Glutamatergic neuron (in vitro differentiated cells): Measurements from ENCODE around the gene FNIP2. TPM values are rescaled to one million over a fixed set of nuclear protein-coding genes. Genes with fewer than 3 reads are reported as not detected.
"Not testable (repeated sequence)": the region's sequence is repeated elsewhere in the genome, so short reads cannot be mapped to it uniquely, and the experiment has no call there.

Source experiments
- DNase-seq: peaks from one replicate; pipeline ENCODE4 v3.0.0; 2022
- H3K27ac Mint-ChIP-seq: one replicate; pipeline ENCODE4 v1.8.0; 2020; ENCODE audit warnings: mild to moderate bottlenecking, mixed read lengths, inconsistent platforms; ENCODE audit not compliant: unreplicated experiment
- H3K27me3 Mint-ChIP-seq: one replicate; pipeline ENCODE4 v1.8.0; 2020; ENCODE audit warnings: mild to moderate bottlenecking, moderate library complexity, mixed read lengths, inconsistent platforms; ENCODE audit not compliant: unreplicated experiment
- H3K36me3 Mint-ChIP-seq: one replicate; pipeline ENCODE4 v1.8.0; 2020; ENCODE audit warnings: mild to moderate bottlenecking, mixed read lengths, inconsistent platforms; ENCODE audit not compliant: unreplicated experiment
- H3K4me1 Mint-ChIP-seq: one replicate; pipeline ENCODE4 v1.8.0; 2020; ENCODE audit warnings: mild to moderate bottlenecking, low read depth, mixed read lengths, inconsistent platforms; ENCODE audit not compliant: unreplicated experiment
- H3K4me3 Mint-ChIP-seq: one replicate; pipeline ENCODE4 v1.8.0; 2020; ENCODE audit warnings: mild to moderate bottlenecking, mixed read lengths, inconsistent platforms; ENCODE audit not compliant: unreplicated experiment
- H3K9me3 Mint-ChIP-seq: one replicate; pipeline ENCODE4 v1.8.0; 2020; ENCODE audit warnings: mild to moderate bottlenecking, moderate library complexity, mixed read lengths, inconsistent platforms; ENCODE audit not compliant: unreplicated experiment
- CTCF ChIP-seq: fragments of 200-600 bp; sonication (generic); IDR thresholded peaks from one replicate; pipeline ENCODE4 v1.5.0; 2021; ENCODE audit not compliant: partially characterized antibody, unreplicated experiment
- total RNA-seq: library from RNA; stranded (reverse); fragmentation: NEBNext Ultra II Directional; extraction: Animal tissue kit (Norgen Biotek cat#: 25700); gene quantifications from one replicate; pipeline ENCODE4 v1.2.1, GENCODE V29; 2021; ENCODE audit not compliant: unreplicated experiment

Gene FNIP2
- total RNA-seq, 1 donor from 2014 or later, result 53.2 TPM

- Mint-ChIP-seq H3K27me3 (peaks cover 2% of the 10 kb centered on the region), H3K4me1 (peaks cover 12% of the 10 kb centered on the region), H3K27ac (no peak overlapping the region), H3K36me3 (no peaks in the 10 kb centered on the region), H3K9me3 (no peaks in the 10 kb centered on the region), H3K4me3 (no peak overlapping the region)
- no peak for TF ChIP-seq CTCF
- no peak for DNase-seq
These were observed 143.6 kb downstream of the FNIP2 start for GRCh38 chr4:158912390-158912789.

- Mint-ChIP-seq H3K27me3 (peaks cover 2% of the 10 kb centered on the region), H3K4me1 (peaks cover 12% of the 10 kb centered on the region), H3K27ac (no peak overlapping the region), H3K4me3 (no peak overlapping the region), H3K9me3 (no peaks in the 10 kb centered on the region), H3K36me3 (no peaks in the 10 kb centered on the region)
- DNase-seq, result no peak
- no peak for TF ChIP-seq CTCF
These were observed 144.0 kb downstream of the FNIP2 start for GRCh38 chr4:158912806-158913205.

- no peaks in the 10 kb centered on the region for H3K9me3 Mint-ChIP-seq
- no peak for DNase-seq
These were observed 144.9 kb downstream of the FNIP2 start for GRCh38 chr4:158913766-158914165.

GRCh38 chr4:158914218-158914617 is 145.4 kb downstream of the FNIP2 start:
- H3K27me3 Mint-ChIP-seq, result no peaks in the 10 kb centered on the region
- H3K4me3 Mint-ChIP-seq, result no peak overlapping the region
- no peaks in the 10 kb centered on the region for H3K9me3 Mint-ChIP-seq
- peaks cover 9% of the 10 kb centered on the region for H3K4me1 Mint-ChIP-seq
- no peak for DNase-seq
- H3K27ac Mint-ChIP-seq, result no peak overlapping the region
- H3K36me3 Mint-ChIP-seq, result no peaks in the 10 kb centered on the region
- no peak for TF ChIP-seq CTCF

More at GRCh38 chr4:158913766-158914165, 144.9 kb downstream of the FNIP2 start:
- H3K4me3 Mint-ChIP-seq, result no peak overlapping the region
- no peaks in the 10 kb centered on the region for H3K27me3 Mint-ChIP-seq
- TF ChIP-seq CTCF, result no peak
- no peak overlapping the region for H3K27ac Mint-ChIP-seq
- H3K36me3 Mint-ChIP-seq, result no peaks in the 10 kb centered on the region
- H3K4me1 Mint-ChIP-seq, result peaks cover 9% of the 10 kb centered on the region

- Mint-ChIP-seq H3K36me3 (peaks cover 7% of the 10 kb centered on the region), H3K4me1 (peaks cover 9% of the 10 kb centered on the region), H3K27ac (no peak overlapping the region), H3K4me3 (no peak overlapping the region), H3K9me3 (no peaks in the 10 kb centered on the region), H3K27me3 (no peaks in the 10 kb centered on the region)
- no peak for TF ChIP-seq CTCF
- DNase-seq, result no peak
These were observed 146.9 kb downstream of the FNIP2 start for GRCh38 chr4:158915683-158916241.

- H3K4me3 Mint-ChIP-seq, H3K27me3 Mint-ChIP-seq, H3K4me1 Mint-ChIP-seq, H3K9me3 Mint-ChIP-seq, DNase-seq, H3K27ac Mint-ChIP-seq: not testable (repeated sequence)
- H3K36me3 Mint-ChIP-seq, result peaks cover 14% of the 10 kb centered on the region
These were observed 151.7 kb downstream of the FNIP2 start for GRCh38 chr4:158920452-158920996.

- not testable (repeated sequence) for H3K4me3 Mint-ChIP-seq, H3K9me3 Mint-ChIP-seq, H3K4me1 Mint-ChIP-seq, DNase-seq, H3K27me3 Mint-ChIP-seq, H3K27ac Mint-ChIP-seq, H3K36me3 Mint-ChIP-seq
These were observed 158.9 kb downstream of the FNIP2 start for GRCh38 chr4:158927774-158928173.
